HepG2 (cell line): ENCODE results near the gene ZFAND4.

ENCODE experiments used
- GTF2F1 ChIP-seq: fragments of 150-350 bp; IDR thresholded peaks from 2 replicates; pipeline ENCODE4 v1.6.1; 2014; ENCODE audit warnings: low read length
- HNF4G ChIP-seq, 2 experiments: sonication (generic) in 1 of 2; formaldehyde crosslinking in 1 of 2; IDR thresholded peaks; 2 replicates each; pipeline versions ENCODE4 v1.4.0 to v1.6.1; 2011 to 2020; ENCODE audit warnings: borderline replicate concordance in 2 of 2, low read depth in 2 of 2, mild to moderate bottlenecking in 2 of 2, low read length in 1 of 2, missing genetic modification reagents in 1 of 2, moderate library complexity in 1 of 2
- POLR2AphosphoS5 ChIP-seq: IDR thresholded peaks from 2 replicates; pipeline ENCODE4 v1.6.1; 2012; ENCODE audit warnings: low read depth, low read length
- SIN3A ChIP-seq: IDR thresholded peaks from 2 replicates; pipeline ENCODE4 v1.6.1; 2011; ENCODE audit warnings: low read depth, mild to moderate bottlenecking, control low read depth, low read length, borderline replicate concordance
- ZNF670 ChIP-seq: sonication (generic); formaldehyde crosslinking; IDR thresholded peaks from 2 replicates; pipeline ENCODE4 v1.8.0; 2022; ENCODE audit warnings: mild to moderate bottlenecking, missing genetic modification reagents, borderline replicate concordance

DNA sequence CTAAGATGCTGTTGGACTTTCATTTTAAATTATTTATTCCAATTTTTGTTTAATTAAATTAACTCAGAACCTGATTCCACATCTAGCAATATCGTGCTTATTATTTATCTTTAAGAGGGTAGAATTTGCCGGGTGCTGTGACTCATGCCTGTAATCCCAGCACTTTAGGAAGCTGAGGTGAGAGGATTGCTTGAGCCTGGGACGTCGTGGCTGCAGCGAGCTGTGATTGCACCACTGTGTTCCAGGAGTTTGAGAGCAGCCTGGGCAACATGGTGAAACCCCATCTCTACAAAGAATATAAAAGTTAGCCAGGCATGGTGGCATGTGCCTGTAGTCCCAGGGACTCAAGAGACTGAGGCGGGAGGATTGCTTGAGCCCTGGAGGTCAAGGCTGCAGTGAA is 47.8 kb downstream of the ZFAND4 start:
- TF ChIP-seq HNF4G (IDR thresholded peaks at IDR 0.05; ENCODE audit: borderline replicate concordance, low read depth, low read length): no peak
- TF ChIP-seq HNF4G (CRISPR knock-in tag; IDR thresholded peaks at IDR 0.05; ENCODE audit: borderline replicate concordance, low read depth): no peak
- TF ChIP-seq ZNF670: no peak
- no peak for TF ChIP-seq SIN3A
- TF ChIP-seq GTF2F1: no peak
- no peak for TF ChIP-seq POLR2AphosphoS5
